Thymus (tissue), 11 donors: ENCODE results near the gene CHIT1. TPM values are rescaled to one million over a fixed set of nuclear protein-coding genes. Genes with fewer than 3 reads are reported as not detected.
A peak's percentile ranks its signal among the peaks of the same experiment; 100 is the strongest.

ENCODE experiments used
- DNase-seq, 9 donors: peaks; one replicate each; pipeline ENCODE4 v3.0.0-alpha.2; 2013; ENCODE audit warnings: low spot score in 9 of 9, low read depth in 6 of 9, missing footprints in 1 of 9
- H3K27ac ChIP-seq, 2 donors: one replicate each; pipeline ENCODE4 v1.5.1; 2013; ENCODE audit warnings: control low read depth in 1 of 2, low read depth in 1 of 2, low read length in 1 of 2, mild to moderate bottlenecking in 1 of 2, moderate library complexity in 1 of 2
- H3K27me3 ChIP-seq, 2 donors: one replicate each; pipeline ENCODE4 v1.5.1; 2013; ENCODE audit warnings: low read length in 1 of 2; ENCODE audit not compliant: control insufficient read depth in 2 of 2, insufficient read depth in 1 of 2
- H3K36me3 ChIP-seq, 2 donors: one replicate each; pipeline ENCODE4 v1.5.1; 2013; ENCODE audit warnings: low read length in 1 of 2, mild to moderate bottlenecking in 1 of 2, moderate library complexity in 1 of 2; ENCODE audit not compliant: control insufficient read depth in 2 of 2, insufficient read depth in 2 of 2
- H3K4me1 ChIP-seq, 2 donors: one replicate each; pipeline ENCODE4 v1.5.1; 2013; ENCODE audit warnings: low read length in 2 of 2; ENCODE audit not compliant: control insufficient read depth in 2 of 2, insufficient read depth in 2 of 2
- H3K4me3 ChIP-seq, 2 donors: one replicate each; pipeline ENCODE4 v1.5.1; 2013; ENCODE audit warnings: low read length in 2 of 2, control low read depth in 1 of 2, mild to moderate bottlenecking in 1 of 2
- H3K9me3 ChIP-seq, 2 donors: one replicate each; pipeline ENCODE4 v1.5.1; 2013; ENCODE audit warnings: low read length in 1 of 2, mild to moderate bottlenecking in 1 of 2; ENCODE audit not compliant: control insufficient read depth in 2 of 2, insufficient read depth in 1 of 2
- WGBS: extraction: QIAGEN DNeasy Blood & Tissue Kit; methylation state at CpG from one replicate; pipeline ENCODE4 v1.1.7; 2013; 5-methylcytosine and 5-hydroxymethylcytosine counted together
- polyA plus RNA-seq: library from polyadenylated mRNA; stranded (reverse); fragments of 200-250 nt; gene quantifications from one replicate; pipeline ENCODE4 v1.2.3, GENCODE V29; 2013
- total RNA-seq: library from RNA; stranded (reverse); fragments of 120-200 nt; gene quantifications from one replicate; pipeline ENCODE4 v1.2.4, GENCODE V29; 2013
- donor health status: healthy.

The CHIT1 gene
- total and polyA plus RNA-seq, 2 donors: 6.2 to 36.0 TPM

DNA sequence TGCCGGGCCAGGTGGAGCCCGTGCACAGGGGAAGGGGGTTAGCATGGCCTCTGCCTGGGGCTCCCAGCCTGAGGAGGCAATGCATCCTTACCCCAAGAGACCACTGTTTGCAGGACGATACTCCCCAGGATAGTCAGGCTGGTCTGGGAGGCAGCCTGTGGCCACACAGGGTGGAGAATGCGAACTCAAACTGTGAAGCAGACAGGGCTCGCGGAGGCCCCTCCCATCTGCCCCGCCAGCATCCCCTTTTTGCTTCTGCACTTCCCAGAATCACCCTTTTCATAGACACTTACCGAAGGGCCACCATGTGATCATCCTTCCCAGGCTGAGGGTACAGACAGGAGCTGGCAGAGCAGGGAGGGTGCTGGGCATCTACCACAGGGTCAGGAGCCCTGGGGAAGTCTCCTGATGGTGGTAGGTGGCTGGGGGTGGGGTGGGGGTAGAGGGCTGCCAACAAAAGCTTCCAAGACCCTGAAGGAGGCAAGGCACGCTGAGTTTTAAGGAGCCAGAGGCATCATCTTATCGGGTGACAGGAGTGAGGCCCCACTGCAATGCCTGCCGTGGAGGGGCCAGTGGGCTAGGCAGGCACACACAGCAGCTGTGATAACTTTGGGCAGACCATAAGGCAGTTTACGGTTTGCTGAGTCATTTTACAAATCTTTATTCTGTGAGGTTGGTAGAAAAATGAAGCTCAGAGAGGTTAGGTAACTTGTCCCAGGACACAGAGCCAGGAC, 44.6 kb upstream of the CHIT1 start:
- no peaks in the 10 kb centered on the region for H3K36me3 ChIP-seq
- H3K4me3 ChIP-seq: peak overlapping the region; percentile 69 to 74
- H3K9me3 ChIP-seq: no peaks in the 10 kb centered on the region
- peaks cover 65 to 95% of the 10 kb centered on the region in 2 donors for H3K4me1 ChIP-seq
- H3K27me3 ChIP-seq: no peaks in the 10 kb centered on the region
- 58% methylated on average over 12 of the region's 12 CpGs for WGBS
- peak in 1 of 9 donors; percentile 73 for DNase-seq
- H3K27ac ChIP-seq: peak overlapping the region; percentile 86 to 88

DNA sequence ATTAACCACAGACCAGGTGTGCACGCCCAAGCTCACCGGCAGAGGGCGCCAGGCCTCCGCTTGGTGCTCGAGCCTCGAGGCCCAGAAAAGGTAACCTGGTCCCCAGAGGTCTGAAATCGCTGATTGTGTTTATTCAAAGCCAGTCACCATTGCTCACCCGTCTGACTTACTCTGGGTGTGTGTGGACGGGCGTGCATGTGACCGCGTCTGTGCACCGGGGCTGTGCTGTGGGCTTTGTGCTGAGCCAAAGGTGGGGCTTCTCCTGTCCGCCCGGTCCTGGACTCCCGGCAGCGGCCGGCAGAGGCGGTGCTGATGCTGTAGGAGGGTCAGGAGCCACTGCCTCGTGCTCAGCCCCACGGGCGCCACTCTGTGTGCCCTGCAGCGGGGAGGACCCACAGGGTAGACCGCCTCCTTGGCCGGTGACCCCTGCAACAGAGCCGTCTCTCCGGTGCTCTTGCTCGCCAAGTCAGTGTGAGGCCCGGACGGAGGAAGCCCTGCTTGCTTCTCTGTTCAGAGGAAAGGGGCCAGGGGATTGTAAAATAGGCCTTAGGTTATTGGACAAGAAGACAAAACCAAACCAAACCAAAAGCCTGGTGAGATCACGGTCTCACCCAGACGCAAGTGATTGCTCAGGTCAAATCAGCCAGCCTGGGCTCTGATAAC, 43.9 kb upstream of the CHIT1 start:
- Histone ChIP-seq H3K27ac (peak overlapping the region; percentile 86 to 88), H3K27me3 (no peaks in the 10 kb centered on the region), H3K4me3 (peak overlapping the region; percentile 69 to 74), H3K4me1 (peaks cover 64 to 95% of the 10 kb centered on the region in 2 donors), H3K9me3 (no peaks in the 10 kb centered on the region), H3K36me3 (no peaks in the 10 kb centered on the region)
- WGBS: 35% methylated on average over 32 of the region's 32 CpGs
- DNase-seq: peak in 4 of 9 donors; percentile 84 to 95 (median 91)

DNA sequence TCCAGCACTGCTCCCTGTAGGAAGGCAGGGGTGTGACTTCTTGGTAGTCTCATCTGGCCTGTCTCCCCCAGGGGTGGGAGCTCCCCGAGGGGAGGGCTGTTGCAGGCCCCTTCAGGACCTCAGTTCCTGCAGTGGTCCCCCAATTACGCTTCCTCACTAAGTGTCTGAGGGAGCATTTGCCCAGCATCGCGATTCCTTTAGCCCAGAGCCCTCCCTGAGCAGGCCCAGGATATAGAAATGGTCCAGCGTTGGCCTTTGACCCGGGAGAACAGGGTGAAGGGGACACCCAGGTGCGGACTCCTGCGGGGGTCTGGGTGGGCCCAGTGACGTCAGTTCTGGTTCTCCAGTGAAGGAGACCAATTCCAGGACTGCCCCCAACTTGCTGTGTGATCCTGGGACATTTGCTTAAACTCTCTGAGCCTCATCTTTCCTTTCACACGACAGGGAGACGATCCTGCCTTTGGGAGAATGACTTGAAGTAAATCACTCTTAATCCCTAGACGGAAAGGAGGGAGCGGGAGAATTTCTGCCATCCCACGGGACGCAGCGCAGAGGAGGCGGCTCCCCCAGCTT, 43.2 kb upstream of the CHIT1 start:
- Histone ChIP-seq H3K36me3 (no peaks in the 10 kb centered on the region), H3K4me3 (peak overlapping the region; percentile 69 to 74), H3K4me1 (peaks cover 67 to 94% of the 10 kb centered on the region in 2 donors), H3K27me3 (no peaks in the 10 kb centered on the region), H3K27ac (peak overlapping the region in 1 of 2 donors; percentile 88), H3K9me3 (no peaks in the 10 kb centered on the region)
- WGBS: 34% methylated on average over 17 of the region's 17 CpGs
- DNase-seq: peak in 1 of 9 donors; percentile 25

DNA sequence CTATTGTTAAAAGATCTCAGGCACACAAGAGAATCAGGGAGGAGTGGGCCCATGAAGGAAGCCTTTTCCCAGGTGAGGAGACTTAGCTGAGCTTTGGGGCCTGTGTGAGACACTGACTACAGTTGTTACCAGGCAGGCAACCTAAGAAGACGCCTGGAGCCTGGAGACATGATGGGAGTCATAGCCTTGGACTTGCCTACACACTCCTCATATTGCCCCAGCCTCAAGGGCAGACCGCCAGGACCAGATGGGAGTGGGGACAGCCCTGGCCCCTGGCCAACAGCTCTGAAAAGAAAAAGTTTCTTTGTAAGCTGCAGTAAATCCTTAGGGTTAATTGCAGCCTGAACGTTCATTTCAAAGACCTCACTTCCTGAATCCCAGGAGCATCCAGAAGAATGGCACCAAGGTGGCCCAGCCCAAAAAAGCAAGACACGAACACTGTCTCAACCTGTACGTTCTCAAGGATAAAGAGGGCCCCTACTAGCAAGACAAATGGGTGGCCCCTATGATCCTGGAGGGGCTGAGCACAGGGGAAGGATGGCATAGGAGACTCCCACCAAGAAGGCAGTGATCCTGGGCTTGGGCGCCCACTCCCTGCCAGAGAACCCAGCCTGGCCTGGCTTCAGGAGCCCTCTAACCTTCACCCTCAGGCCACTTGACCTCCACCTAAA, 42.6 kb upstream of the CHIT1 start:
- Histone ChIP-seq H3K4me1 (peaks cover 67 to 92% of the 10 kb centered on the region in 2 donors), H3K27me3 (no peaks in the 10 kb centered on the region), H3K9me3 (no peaks in the 10 kb centered on the region), H3K4me3 (peak overlapping the region; percentile 69 to 74), H3K36me3 (no peaks in the 10 kb centered on the region), H3K27ac (peak overlapping the region in 1 of 2 donors; percentile 73)
- DNase-seq: no peak
- 95% methylated on average over 6 of the region's 6 CpGs for WGBS

DNA sequence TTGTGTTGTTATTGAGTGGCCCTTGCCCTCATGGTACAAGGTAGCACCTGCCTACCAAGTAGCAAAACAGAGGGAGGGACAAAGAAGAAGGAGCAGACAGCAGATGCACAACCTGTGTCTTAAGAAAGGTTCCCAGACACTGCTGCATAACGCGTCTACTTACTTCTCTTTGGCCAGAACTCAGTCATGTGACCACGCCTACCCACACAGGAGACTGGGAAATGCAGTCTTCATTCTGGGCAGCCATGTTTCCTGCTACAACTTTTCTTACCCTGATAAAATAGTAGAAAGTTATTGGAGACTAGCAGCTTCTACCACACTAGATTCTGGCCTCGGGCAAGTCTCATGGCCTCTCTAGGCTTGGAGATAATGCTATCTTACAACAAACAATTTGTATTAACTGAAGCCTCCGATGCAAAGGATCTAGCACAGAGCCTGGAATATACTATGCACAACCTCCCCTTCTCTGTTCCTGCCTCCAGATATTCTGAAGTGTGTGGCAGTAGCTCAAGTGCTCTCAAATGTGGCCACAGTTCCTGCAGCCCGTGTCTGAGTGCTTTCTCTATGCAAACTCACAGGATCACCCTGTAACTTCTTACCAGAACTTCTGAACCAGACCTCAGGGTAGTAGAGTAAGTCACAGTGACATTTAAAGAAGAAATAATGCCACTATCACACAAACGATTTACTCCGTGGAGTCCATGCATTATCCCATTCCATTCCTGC, 41.7 kb upstream of the CHIT1 start:
- peak overlapping the region; percentile 72 to 73 for H3K27ac ChIP-seq
- 42% methylated on average over 8 of the region's 8 CpGs for WGBS
- H3K36me3 ChIP-seq: no peaks in the 10 kb centered on the region
- H3K27me3 ChIP-seq: no peaks in the 10 kb centered on the region
- peak in 4 of 9 donors; percentile 79 to 92 (median 83) for DNase-seq
- H3K4me3 ChIP-seq: peak overlapping the region in 1 of 2 donors; percentile 10
- no peaks in the 10 kb centered on the region for H3K9me3 ChIP-seq
- peaks cover 58 to 83% of the 10 kb centered on the region in 2 donors for H3K4me1 ChIP-seq

DNA sequence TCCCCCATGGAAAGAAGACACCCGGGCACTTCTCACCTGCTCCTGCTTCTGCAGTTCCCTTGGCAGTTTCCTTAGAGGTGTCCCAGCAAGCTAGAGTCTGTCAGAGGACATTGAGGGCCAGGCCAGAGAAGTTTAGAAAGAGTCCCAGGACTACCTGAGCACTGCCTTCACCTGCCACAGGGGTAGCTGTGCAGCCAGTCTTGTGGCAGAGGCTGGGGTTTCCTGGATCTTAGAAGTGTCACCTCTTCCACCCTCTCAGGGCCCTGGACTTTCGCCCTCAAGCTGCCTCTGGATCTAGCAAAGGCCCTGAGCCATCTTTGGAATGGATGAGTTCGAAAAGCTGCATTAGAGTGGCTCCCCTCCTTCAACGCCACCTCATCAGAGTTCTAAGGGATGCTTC, 41.0 kb upstream of the CHIT1 start:
- no peak overlapping the region for H3K4me3 ChIP-seq
- peak overlapping the region in 1 of 2 donors; percentile 73 for H3K27ac ChIP-seq
- DNase-seq: no peak
- no peaks in the 10 kb centered on the region for H3K27me3 ChIP-seq
- 94% methylated on average over 4 of the region's 4 CpGs for WGBS
- H3K9me3 ChIP-seq: no peaks in the 10 kb centered on the region
- no peaks in the 10 kb centered on the region for H3K36me3 ChIP-seq
- H3K4me1 ChIP-seq: peaks cover 52 to 77% of the 10 kb centered on the region in 2 donors

DNA sequence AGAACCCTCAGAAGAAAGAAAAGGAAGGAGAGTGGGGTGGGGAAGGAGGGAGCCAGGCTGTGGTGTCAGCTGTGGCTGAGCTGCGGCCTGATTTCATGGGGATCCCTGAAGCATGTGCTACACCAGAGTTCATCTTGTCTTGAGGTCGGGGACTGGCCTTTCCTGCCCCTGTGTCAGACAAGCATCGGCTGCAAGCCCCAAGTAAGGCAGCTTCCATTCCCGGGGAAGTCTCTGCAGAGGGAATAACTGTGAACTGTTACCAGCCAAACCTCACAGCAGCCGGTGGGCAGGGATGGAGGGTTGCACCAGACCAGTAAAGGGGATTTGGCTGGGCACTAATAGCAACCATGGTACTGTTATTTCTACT, 40.2 kb upstream of the CHIT1 start:
- no peaks in the 10 kb centered on the region for H3K27me3 ChIP-seq
- H3K4me3 ChIP-seq: no peak overlapping the region
- no peaks in the 10 kb centered on the region for H3K36me3 ChIP-seq
- no peak for DNase-seq
- WGBS: 75% methylated on average over 5 of the region's 5 CpGs
- no peak overlapping the region for H3K27ac ChIP-seq
- no peaks in the 10 kb centered on the region for H3K9me3 ChIP-seq
- peaks cover 44 to 69% of the 10 kb centered on the region in 2 donors for H3K4me1 ChIP-seq

DNA sequence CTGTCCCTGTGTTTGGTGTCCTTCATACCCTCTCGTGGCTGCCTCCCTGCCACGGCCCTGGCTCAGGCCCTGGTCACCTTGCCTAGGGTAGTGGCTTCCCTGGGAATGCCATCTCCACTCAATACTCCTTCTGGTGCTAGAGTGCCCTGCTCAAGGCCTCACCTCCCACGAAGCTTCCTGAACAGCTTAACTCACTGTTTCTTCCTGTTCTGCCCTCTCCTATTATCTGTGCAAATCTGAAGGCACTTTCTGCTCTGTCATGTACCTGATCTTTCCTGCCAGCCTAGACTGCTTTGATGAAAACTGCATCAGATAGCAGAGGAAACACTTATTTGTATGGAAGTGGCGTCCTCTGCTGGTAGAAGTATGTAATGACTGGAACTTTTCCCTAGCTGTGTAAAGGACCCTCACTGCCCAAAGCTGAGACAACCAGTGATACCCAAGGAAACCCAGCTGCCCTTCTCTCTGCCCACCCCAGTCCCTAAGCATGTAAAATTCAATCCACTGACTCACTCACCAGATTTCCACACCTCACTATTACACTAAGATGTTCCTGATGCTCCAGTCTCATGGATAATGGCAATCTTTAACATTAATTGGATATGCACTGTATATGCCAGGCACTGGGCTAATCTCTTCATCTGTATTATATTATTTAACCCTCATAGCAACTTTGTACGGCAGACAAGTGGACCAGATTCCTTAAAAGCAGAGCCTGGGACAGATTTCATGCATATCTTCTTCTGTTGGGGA, 39.6 kb upstream of the CHIT1 start:
- WGBS: 30% methylated on average over 5 of the region's 5 CpGs
- Histone ChIP-seq H3K4me3 (no peak overlapping the region), H3K27me3 (no peaks in the 10 kb centered on the region), H3K27ac (peak overlapping the region; percentile 5 to 84), H3K36me3 (no peaks in the 10 kb centered on the region), H3K9me3 (no peaks in the 10 kb centered on the region), H3K4me1 (peaks cover 40 to 64% of the 10 kb centered on the region in 2 donors)
- DNase-seq: peak in 5 of 9 donors; percentile 81 to 94 (median 84)
